IPS-20b (cell line): ENCODE data around the gene MUC5B.

Source experiments
- H3K27ac ChIP-seq: one replicate; pipeline ENCODE4 v1.5.1; 2013; ENCODE audit warnings: low read length
- H3K27me3 ChIP-seq: 2 replicates; pipeline ENCODE4 v1.6.1; 2013; ENCODE audit warnings: mild to moderate bottlenecking, low read length, inconsistent platforms; ENCODE audit not compliant: insufficient read depth
- H3K36me3 ChIP-seq: 2 replicates; pipeline ENCODE4 v1.6.1; 2013; ENCODE audit warnings: low read depth, mild to moderate bottlenecking, inconsistent platforms, low read length, moderate library complexity; ENCODE audit not compliant: insufficient read depth
- H3K4me1 ChIP-seq: 2 replicates; pipeline ENCODE4 v1.6.1; 2013; ENCODE audit warnings: mild to moderate bottlenecking, control low read depth, inconsistent platforms, low read length, moderate library complexity; ENCODE audit not compliant: insufficient read depth
- H3K4me3 ChIP-seq: 2 replicates; pipeline ENCODE4 v1.5.1; 2013; ENCODE audit warnings: mild to moderate bottlenecking, low read length, inconsistent platforms
- H3K9ac ChIP-seq: 2 replicates; pipeline ENCODE4 v1.6.1; 2013; ENCODE audit warnings: low read depth, mild to moderate bottlenecking, inconsistent platforms, low read length, moderate library complexity
- H3K9me3 ChIP-seq: 2 replicates; pipeline ENCODE4 v1.6.1; 2013; ENCODE audit warnings: mild to moderate bottlenecking, low read depth, low read length, inconsistent platforms; ENCODE audit not compliant: insufficient read depth

The MUC5B gene

DNA sequence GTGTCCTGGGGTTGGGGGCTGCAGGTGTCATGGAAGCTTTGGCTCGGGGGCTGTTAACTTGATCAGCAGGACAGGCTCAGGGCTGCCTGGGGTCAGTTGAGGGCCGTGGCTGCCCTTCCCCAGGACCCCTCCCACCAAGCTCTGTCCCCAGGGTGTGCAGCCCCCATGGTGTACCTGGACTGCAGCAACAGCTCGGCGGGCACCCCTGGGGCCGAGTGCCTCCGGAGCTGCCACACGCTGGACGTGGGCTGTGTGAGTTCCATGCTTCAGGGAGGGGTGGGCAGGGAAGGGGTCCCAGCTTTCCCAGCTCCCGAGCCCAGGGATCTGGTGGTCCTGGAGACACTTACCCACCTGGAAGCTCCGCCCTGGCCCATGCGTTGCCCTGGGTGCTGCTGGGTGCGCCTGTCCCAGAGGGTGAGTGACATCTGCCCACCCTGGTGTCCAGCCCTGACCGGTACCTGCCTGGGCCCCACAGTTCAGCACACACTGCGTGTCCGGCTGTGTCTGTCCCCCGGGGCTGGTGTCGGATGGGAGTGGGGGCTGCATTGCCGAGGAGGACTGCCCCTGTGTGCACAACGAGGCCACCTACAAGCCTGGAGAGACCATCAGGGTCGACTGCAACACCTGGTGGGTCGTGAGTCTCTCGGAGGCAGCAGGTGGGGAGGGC lies 11.3 kb downstream of the MUC5B start:
- Histone ChIP-seq H3K27ac (no peak overlapping the region), H3K9ac (no peak overlapping the region), H3K4me1 (no peaks in the 10 kb centered on the region), H3K9me3 (no peaks in the 10 kb centered on the region), H3K27me3 (no peaks in the 10 kb centered on the region), H3K4me3 (no peak overlapping the region), H3K36me3 (no peaks in the 10 kb centered on the region)

DNA sequence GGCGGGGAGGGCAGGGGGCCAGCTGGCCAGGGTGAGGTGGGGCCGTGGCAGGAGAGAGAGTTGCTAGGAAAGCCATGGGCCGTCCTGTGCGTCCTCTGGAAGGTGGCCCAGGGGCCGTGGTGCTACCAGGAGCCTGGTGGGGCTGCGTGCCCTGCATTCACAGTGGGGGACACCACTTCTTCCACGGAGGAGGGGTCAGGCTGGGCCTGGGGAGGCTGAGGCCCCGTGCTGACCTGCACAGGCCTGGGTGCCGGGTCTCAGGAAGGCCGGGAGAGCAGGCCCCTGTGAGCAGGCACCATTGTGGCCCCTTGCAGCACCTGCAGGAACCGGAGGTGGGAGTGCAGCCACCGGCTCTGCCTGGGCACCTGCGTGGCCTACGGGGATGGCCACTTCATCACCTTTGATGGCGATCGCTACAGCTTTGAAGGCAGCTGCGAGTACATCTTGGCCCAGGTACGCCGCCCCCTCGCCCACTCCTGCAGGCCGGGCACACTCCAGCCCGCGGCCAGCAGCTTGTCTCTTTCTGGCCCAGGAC lies 12.0 kb downstream of the MUC5B start:
- Histone ChIP-seq H3K4me3 (no peak overlapping the region), H3K9ac (no peak overlapping the region), H3K36me3 (no peaks in the 10 kb centered on the region), H3K4me1 (no peaks in the 10 kb centered on the region), H3K27ac (no peak overlapping the region), H3K9me3 (no peaks in the 10 kb centered on the region), H3K27me3 (no peaks in the 10 kb centered on the region)

DNA sequence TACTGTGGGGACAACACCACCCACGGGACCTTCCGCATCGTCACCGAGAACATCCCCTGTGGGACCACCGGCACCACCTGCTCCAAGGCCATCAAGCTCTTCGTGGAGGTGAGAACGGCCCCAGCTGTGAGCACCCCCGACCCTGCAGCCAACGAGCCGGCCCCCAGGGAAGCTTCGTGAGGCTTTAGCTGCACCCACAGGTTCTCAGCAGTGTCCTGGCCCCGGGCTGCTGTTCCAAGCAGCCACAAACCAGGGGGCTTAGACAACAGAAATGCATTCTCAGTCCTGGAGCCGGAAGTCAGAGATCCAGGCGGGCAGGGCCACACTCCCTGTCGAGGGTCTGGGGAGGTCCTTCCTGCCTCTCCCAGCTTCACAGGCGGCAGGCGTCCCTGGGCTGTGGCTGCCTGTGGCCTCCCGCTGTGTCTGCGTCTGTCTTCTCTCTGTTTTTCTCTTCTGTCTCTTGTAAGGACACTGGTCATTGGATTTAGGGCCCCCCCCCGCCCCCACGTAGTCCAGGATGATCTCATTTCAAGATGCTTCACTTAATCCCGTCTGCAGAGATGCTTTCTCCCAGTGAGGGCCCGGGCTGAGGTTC lies 12.5 kb downstream of the MUC5B start:
- no peak overlapping the region for H3K4me3 ChIP-seq
- H3K27me3 ChIP-seq, result no peaks in the 10 kb centered on the region
- no peaks in the 10 kb centered on the region for H3K36me3 ChIP-seq
- no peak overlapping the region for H3K9ac ChIP-seq
- H3K4me1 ChIP-seq, result no peaks in the 10 kb centered on the region
- H3K9me3 ChIP-seq, result no peaks in the 10 kb centered on the region
- no peak overlapping the region for H3K27ac ChIP-seq

- Histone ChIP-seq H3K36me3 (no peaks in the 10 kb centered on the region), H3K9ac (no peak overlapping the region), H3K9me3 (no peaks in the 10 kb centered on the region), H3K4me3 (no peak overlapping the region), H3K27ac (no peak overlapping the region), H3K27me3 (no peaks in the 10 kb centered on the region), H3K4me1 (no peaks in the 10 kb centered on the region)
Observed at GRCh38 chr11:1235901-1236315, 13.0 kb downstream of the MUC5B start.

DNA sequence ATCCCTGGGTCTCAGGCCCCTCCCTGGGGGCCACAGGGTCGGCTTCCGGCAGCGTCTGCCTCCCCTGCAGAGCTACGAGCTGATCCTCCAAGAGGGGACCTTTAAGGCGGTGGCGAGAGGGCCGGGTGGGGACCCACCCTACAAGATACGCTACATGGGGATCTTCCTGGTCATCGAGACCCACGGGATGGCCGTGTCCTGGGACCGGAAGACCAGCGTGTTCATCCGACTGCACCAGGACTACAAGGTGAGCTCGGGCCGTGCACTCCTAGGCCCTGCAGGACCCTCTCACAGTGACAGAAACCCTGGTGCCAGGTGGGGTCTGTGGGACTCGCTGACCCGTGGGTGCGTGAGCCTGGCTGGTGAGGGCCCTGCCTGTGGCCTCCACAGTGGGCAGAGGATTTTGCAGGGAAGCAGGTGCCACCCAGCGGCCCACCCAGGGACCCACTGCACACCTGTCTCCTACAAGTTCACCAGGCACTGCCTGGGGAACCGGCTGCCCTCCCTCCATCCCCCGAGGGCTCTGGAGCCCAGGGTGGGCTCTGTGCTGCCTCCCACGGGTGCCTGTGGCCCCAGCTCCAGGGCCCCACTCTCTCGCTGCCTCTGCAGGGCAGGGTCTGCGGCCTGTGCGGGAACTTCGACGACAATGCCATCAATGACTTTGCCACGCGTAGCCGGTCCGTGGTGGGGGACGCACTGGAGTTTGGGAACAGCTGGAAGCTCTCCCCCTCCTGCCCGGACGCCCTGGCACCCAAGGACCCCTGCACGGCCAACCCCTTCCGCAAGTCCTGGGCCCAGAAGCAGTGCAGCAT lies 13.7 kb downstream of the MUC5B start:
- no peak overlapping the region for H3K4me3 ChIP-seq
- H3K27me3 ChIP-seq, result no peaks in the 10 kb centered on the region
- no peak overlapping the region for H3K9ac ChIP-seq
- no peaks in the 10 kb centered on the region for H3K4me1 ChIP-seq
- H3K9me3 ChIP-seq, result no peaks in the 10 kb centered on the region
- no peaks in the 10 kb centered on the region for H3K36me3 ChIP-seq
- H3K27ac ChIP-seq, result no peak overlapping the region

GRCh38 chr11:1237128-1237580 lies 14.3 kb downstream of the MUC5B start:
- no peak overlapping the region for H3K27ac ChIP-seq
- H3K36me3 ChIP-seq, result no peaks in the 10 kb centered on the region
- no peak overlapping the region for H3K9ac ChIP-seq
- no peaks in the 10 kb centered on the region; the same call in 1 of the 2 replicates for H3K9me3 ChIP-seq
- no peaks in the 10 kb centered on the region for H3K27me3 ChIP-seq
- H3K4me3 ChIP-seq, result no peak overlapping the region
- H3K4me1 ChIP-seq, result no peaks in the 10 kb centered on the region

GRCh38 chr11:1237851-1238250 lies 15.0 kb downstream of the MUC5B start:
- Histone ChIP-seq H3K36me3 (no peaks in the 10 kb centered on the region), H3K9ac (no peak overlapping the region), H3K27me3 (no peaks in the 10 kb centered on the region), H3K9me3 (no peaks in the 10 kb centered on the region; the same call in 1 of the 2 replicates), H3K4me1 (no peaks in the 10 kb centered on the region), H3K4me3 (no peak overlapping the region), H3K27ac (no peak overlapping the region)

- H3K4me3 ChIP-seq, result no peak overlapping the region
- no peaks in the 10 kb centered on the region for H3K27me3 ChIP-seq
- H3K9me3 ChIP-seq, result no peaks in the 10 kb centered on the region; the same call in 1 of the 2 replicates
- H3K4me1 ChIP-seq, result no peaks in the 10 kb centered on the region
- H3K36me3 ChIP-seq, result no peaks in the 10 kb centered on the region
- no peak overlapping the region for H3K27ac ChIP-seq
- H3K9ac ChIP-seq, result no peak overlapping the region
Observed at GRCh38 chr11:1238767-1239595, 16.1 kb downstream of the MUC5B start.

DNA sequence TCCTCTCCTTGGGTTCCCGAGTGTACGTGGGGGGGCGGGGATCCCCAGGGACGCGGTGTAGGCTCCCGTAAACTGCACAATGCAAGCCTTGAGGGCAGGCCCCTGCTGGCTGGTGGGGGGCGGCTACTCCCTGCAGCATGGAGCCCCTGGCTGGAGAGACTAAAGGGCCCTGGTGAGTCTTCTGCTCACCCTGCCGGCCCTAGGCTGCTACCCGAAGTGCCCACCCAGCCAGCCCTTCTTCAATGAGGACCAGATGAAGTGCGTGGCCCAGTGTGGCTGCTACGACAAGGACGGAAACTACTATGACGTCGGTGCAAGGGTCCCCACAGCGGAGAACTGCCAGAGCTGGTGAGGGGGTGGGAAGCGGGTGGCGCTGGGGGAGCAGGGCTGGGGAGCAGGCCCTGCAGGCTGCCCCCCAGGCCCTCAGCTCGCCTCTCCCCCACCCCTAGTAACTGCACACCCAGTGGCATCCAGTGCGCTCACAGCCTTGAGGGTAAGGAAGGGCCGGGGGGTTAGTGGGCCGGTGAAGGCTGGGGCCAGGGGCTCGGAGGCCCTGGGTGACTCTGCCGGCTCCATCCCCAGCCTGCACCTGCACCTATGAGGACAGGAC lies 16.8 kb downstream of the MUC5B start:
- Histone ChIP-seq H3K36me3 (no peaks in the 10 kb centered on the region), H3K9me3 (no peaks in the 10 kb centered on the region; the same call in 1 of the 2 replicates), H3K27me3 (no peaks in the 10 kb centered on the region), H3K9ac (no peak overlapping the region), H3K4me1 (no peaks in the 10 kb centered on the region), H3K27ac (no peak overlapping the region), H3K4me3 (no peak overlapping the region)

- Histone ChIP-seq H3K9me3 (no peaks in the 10 kb centered on the region; the same call in 1 of the 2 replicates), H3K27ac (no peak overlapping the region), H3K4me3 (no peak overlapping the region), H3K9ac (no peak overlapping the region), H3K36me3 (no peaks in the 10 kb centered on the region), H3K27me3 (no peaks in the 10 kb centered on the region), H3K4me1 (no peaks in the 10 kb centered on the region)
Observed at GRCh38 chr11:1240771-1241170, 17.9 kb downstream of the MUC5B start.

- Histone ChIP-seq H3K9me3 (peaks cover 3% of the 10 kb centered on the region; the same call in 1 of the 2 replicates), H3K4me1 (no peaks in the 10 kb centered on the region), H3K36me3 (no peaks in the 10 kb centered on the region), H3K27me3 (no peaks in the 10 kb centered on the region), H3K27ac (no peak overlapping the region), H3K9ac (no peak overlapping the region), H3K4me3 (no peak overlapping the region)
Observed at GRCh38 chr11:1241706-1242105, 18.8 kb downstream of the MUC5B start.
